Measurements from ENCODE around the gene LYSET.

GRCh38 chr14:93163564-93163963, 21.6 kb upstream of the LYSET start:
- TF ChIP-seq RXRA (IDR thresholded peaks at IDR 0.05; ENCODE audit: borderline replicate concordance, low read depth) (no peak), NFIC (IDR thresholded peaks at IDR 0.05; ENCODE audit: borderline replicate concordance) (no peak), USF2 (IDR thresholded peaks at IDR 0.05; ENCODE audit: borderline replicate concordance, low read depth, low read length) (no peak), CTCF (IDR thresholded peaks at IDR 0.05) (no peak), TEAD4 (IDR thresholded peaks at IDR 0.05; ENCODE audit: borderline replicate concordance, insufficient read depth) (no peak), IRF3 (IDR thresholded peaks at IDR 0.05; ENCODE audit: low read depth, low read length) (no peak), FOXM1 (IDR thresholded peaks at IDR 0.05; ENCODE audit: low read depth) (no peak), GABPA (IDR thresholded peaks at IDR 0.05; ENCODE audit: low read depth) (no peak), FOSL2 (IDR thresholded peaks at IDR 0.05; ENCODE audit: borderline replicate concordance, low read depth) (no peak)
